ENCODE data around the gene PTN.

- TF ChIP-seq, protein P1, sequence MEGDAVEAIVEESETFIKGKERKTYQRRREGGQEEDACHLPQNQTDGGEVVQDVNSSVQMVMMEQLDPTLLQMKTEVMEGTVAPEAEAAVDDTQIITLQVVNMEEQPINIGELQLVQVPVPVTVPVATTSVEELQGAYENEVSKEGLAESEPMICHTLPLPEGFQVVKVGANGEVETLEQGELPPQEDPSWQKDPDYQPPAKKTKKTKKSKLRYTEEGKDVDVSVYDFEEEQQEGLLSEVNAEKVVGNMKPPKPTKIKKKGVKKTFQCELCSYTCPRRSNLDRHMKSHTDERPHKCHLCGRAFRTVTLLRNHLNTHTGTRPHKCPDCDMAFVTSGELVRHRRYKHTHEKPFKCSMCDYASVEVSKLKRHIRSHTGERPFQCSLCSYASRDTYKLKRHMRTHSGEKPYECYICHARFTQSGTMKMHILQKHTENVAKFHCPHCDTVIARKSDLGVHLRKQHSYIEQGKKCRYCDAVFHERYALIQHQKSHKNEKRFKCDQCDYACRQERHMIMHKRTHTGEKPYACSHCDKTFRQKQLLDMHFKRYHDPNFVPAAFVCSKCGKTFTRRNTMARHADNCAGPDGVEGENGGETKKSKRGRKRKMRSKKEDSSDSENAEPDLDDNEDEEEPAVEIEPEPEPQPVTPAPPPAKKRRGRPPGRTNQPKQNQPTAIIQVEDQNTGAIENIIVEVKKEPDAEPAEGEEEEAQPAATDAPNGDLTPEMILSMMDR (IDR thresholded peaks at IDR 0.05), result no peak
- no peak for TF ChIP-seq EP300 (IDR thresholded peaks at IDR 0.05)
- TF ChIP-seq POLR2A (IDR thresholded peaks at IDR 0.05), result no peak
Observed at GRCh38 chr7:137306748-137307147, 36.8 kb downstream of the PTN start.
